Astrocyte of the cerebellum (primary cell): ENCODE measurements around the gene KIF14.

Source experiments
- DNase-seq: peaks from one replicate; pipeline ENCODE4 v3.0.0-alpha.2; 2011; ENCODE audit warnings: low read depth
- H3K4me3 ChIP-seq: 2 replicates; pipeline ENCODE4 v1.5.1; 2011; ENCODE audit warnings: mild to moderate bottlenecking, low read depth, low read length, moderate library complexity
- in situ Hi-C: cut with HindIII; loops from 2 replicates; pipeline ENCODE4 v1.10.0; 2017; ENCODE audit warnings: low sequenced_read_pairs
- TF ChIP-seq, protein P1 (sequence below): IDR thresholded peaks from 2 replicates; pipeline ENCODE4 v1.5.1; 2012; ENCODE audit warnings: low read length, low read depth, moderate library complexity, mild to moderate bottlenecking; ENCODE audit errors: missing control alignments

The KIF14 gene

DNA sequence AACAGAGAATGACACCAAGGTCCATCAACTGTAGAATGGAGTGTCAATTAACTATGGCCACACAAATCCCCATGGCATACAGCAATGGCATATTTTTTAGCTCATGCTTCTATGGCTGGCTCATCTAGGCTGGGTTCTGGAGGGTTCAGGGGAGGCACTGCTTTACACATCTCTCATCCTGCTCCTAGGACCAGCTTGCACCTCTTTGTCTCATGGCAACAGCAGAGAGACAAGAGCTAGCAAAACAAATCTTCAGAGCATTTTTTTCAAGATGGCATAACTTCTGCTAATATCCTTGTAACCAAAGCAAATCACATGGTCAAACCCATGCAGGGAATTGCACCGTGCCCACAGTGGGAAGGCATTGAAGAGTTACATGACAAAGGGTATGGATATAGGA, 82.4 kb downstream of the KIF14 start:
- no peak for DNase-seq
- in situ Hi-C loops: no loop called here
- H3K4me3 ChIP-seq: no peak overlapping the region
- TF ChIP-seq, protein P1, sequence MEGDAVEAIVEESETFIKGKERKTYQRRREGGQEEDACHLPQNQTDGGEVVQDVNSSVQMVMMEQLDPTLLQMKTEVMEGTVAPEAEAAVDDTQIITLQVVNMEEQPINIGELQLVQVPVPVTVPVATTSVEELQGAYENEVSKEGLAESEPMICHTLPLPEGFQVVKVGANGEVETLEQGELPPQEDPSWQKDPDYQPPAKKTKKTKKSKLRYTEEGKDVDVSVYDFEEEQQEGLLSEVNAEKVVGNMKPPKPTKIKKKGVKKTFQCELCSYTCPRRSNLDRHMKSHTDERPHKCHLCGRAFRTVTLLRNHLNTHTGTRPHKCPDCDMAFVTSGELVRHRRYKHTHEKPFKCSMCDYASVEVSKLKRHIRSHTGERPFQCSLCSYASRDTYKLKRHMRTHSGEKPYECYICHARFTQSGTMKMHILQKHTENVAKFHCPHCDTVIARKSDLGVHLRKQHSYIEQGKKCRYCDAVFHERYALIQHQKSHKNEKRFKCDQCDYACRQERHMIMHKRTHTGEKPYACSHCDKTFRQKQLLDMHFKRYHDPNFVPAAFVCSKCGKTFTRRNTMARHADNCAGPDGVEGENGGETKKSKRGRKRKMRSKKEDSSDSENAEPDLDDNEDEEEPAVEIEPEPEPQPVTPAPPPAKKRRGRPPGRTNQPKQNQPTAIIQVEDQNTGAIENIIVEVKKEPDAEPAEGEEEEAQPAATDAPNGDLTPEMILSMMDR: no peak

DNA sequence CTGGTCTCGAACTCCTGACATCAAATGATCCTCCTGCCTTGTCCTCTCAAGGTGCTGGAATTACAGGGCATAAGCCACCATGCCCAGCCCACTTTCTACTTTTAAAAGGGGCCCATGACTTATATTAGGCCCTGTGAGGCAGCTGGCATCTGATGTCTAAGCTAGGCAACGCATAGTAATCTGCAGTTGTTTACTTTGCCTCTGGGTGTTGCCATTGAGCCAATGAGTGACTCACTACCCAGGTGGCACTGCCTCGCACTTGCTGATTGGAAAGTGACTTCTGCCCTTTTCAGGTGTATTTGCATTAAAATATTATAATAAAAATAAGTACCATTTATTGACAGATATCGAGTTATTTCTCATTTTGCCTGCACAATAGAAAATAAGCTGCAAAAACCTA, 84.9 kb downstream of the KIF14 start:
- TF ChIP-seq, protein P1: no peak
- in situ Hi-C loops: no loop called here
- DNase-seq: no peak
- H3K4me3 ChIP-seq: no peak overlapping the region

DNA sequence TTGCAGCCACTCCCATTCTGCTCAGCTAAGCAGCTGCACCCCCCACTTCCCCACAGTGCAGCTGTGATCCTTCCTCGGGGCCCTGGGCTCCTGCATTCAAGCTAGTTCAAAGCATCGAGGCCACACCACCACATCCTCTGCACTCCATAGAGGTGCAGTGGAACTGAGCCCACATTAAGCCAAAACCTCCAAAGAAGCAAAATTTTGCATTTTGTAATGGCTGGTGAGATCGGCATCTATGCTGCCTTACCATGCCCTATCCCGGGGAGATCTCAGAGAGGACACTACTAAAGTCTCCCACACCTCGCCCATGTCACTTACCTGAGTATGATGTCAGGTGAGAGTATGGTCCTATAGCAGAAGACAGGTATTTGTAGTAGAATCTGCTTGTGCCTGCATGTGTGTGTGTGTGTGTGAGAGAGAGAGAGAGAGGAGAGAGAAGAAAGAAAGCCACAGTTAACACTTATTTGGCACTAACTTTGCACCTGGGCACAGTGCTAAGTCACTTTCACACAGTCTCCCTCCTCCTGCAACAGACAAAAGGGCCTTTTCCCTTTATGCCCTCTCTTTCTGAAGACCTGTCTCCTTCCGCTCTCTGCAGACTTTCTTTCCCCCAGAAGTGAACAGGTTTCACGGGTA, 89.8 kb downstream of the KIF14 start:
- H3K4me3 ChIP-seq: no peak overlapping the region
- TF ChIP-seq, protein P1: no peak
- in situ Hi-C loops: no loop called here
- no peak for DNase-seq

DNA sequence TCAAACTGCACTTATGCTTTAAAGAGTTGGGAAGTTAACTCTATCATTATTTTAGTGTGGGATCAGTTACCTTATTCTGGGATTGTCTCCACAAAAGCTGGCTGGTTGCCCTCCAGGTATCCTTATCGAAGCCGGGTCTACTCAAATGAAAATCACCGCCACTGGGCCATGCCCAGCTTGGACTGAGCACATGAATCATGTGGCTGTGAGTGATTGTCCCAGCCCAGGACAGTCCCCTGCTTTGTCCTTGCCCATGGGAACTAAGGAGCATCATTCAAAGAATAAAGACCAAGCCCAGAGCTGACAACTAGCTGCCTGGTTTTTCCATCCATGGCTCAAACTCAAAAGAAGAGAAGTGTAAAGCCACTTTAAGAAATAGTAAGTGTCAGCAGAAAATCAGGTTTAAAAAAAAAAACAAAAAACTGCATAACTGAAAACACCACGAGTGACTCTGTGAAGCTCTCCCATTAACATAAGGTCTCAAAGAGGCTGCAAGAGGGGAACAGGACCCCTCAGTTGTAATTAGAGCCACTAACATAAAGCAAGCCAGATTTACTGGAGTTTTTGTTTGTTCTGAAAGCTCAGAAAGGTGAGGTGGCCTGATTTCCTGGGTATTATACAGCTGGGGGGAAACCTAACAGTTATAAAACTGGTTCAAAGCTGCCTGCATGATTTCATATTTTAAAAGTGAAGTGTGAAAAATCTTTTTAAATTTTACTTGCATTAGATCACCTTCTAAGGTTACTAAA, 91.5 kb downstream of the KIF14 start:
- DNase-seq: no peak

DNA sequence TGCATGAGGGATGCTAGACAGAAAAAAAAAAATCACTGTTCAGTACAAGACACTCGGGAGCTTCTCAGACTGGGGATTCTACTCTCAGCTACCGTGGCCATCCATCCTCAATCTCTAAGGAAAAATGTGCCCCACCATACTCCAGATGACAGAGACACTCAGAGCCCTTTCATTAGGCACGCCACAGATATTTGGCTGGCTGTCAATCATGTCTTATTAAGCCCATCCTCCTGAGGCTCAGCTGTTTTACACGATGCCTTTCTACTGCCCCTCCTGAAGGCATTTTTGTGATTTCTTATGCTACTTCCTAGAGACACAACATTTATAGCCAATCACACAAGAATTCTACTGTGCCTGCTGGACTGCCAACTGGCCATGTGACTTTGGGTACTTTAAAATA, 92.9 kb downstream of the KIF14 start:
- TF ChIP-seq, protein P1: no peak
- H3K4me3 ChIP-seq: no peak overlapping the region
- in situ Hi-C loops: no loop called here
- DNase-seq: no peak

More for the DNA sequence above, 91.5 kb downstream of the KIF14 start:
- in situ Hi-C loops: no loop called here
- H3K4me3 ChIP-seq: no peak overlapping the region
- TF ChIP-seq, protein P1: no peak

DNA sequence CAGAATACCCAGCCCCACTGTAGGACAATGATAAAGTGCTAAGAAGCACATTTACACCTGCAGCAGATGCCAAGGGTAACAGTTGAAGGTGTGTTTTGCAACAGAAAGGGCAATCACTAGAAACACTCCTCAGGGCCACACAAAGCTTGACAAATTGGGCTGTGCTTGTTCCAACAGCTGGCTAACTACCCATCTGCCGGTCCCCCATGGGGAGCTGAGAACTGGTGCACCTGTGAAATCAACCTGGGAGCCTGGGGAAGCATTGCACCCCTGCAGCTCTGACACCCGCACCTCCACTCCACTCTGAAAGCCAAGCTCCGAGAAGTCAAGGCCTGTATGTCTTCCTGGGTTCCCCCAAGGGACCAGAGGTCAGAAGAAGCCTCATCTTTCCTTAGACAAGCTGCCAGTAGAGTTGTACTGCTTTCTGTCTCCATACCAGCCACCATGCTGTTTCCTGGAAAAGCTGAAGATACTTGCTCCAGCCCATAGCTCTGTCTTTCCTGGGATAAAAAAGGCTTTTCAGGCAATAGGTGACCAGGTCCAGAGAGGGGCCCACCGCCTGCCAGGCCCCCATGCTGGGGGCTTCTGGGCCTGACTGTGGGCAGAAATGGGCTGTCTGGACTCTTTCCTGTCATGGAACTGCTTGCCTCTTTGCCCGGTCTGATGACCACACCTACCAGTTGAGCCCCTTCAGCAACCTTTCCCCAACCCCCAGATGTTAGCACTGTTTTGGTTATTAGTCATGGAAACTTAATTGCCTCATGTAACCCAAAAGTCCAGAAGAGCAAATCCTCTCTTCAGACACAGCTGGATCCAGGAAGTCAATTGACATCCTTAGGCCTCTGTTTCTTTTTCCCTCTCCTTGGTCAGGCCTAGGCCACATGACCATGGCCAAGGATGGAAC, 93.6 kb downstream of the KIF14 start:
- no peak for DNase-seq
- H3K4me3 ChIP-seq: no peak overlapping the region
- in situ Hi-C loops: no loop called here
- TF ChIP-seq, protein P1: no peak
